ENCODE data around the gene RIIAD1. TPM values are rescaled to one million over a fixed set of nuclear protein-coding genes. Genes with fewer than 3 reads are reported as not detected.

The RIIAD1 gene
- total RNA-seq, 1 donor from 2014 or later = not detected

GRCh38 chr1:151706464-151707415 is 14.6 kb upstream of the RIIAD1 start:
- ATAC-seq (peak; percentile 2), DNase-seq (no peak)
- no peak for TF ChIP-seq CTCF (IDR thresholded peaks at IDR 0.05)
- Histone ChIP-seq H3K36me3 (peaks cover 3% of the 10 kb centered on the region), H3K4me3 (no peak overlapping the region), H3K27ac (no peak overlapping the region), H3K9me3 (no peaks in the 10 kb centered on the region), H3K27me3 (peaks cover 5% of the 10 kb centered on the region), H3K4me1 (no peaks in the 10 kb centered on the region)
- intact Hi-C loops (cut with DNase I) = no loop called here

- ATAC-seq (no peak), DNase-seq (no peak)
- Histone ChIP-seq H3K27me3 (peaks cover 5% of the 10 kb centered on the region), H3K27ac (no peak overlapping the region), H3K4me1 (no peaks in the 10 kb centered on the region), H3K9me3 (no peaks in the 10 kb centered on the region), H3K4me3 (no peak overlapping the region), H3K36me3 (no peaks in the 10 kb centered on the region)
- intact Hi-C loops (cut with DNase I) = no loop called here
- TF ChIP-seq CTCF (IDR thresholded peaks at IDR 0.05) = no peak
Measured at GRCh38 chr1:151707541-151708065, 13.7 kb upstream of the RIIAD1 start.

- ATAC-seq = no peak
- intact Hi-C loops (cut with DNase I) = no loop called here
- TF ChIP-seq CTCF (IDR thresholded peaks at IDR 0.05) = no peak
Measured at GRCh38 chr1:151708891-151709290, 12.4 kb upstream of the RIIAD1 start.

GRCh38 chr1:151710187-151710840 is 11.0 kb upstream of the RIIAD1 start:
- H3K9me3 ChIP-seq = no peaks in the 10 kb centered on the region
- no peak overlapping the region for H3K27ac ChIP-seq
- intact Hi-C loops (cut with DNase I) = no loop called here
- H3K27me3 ChIP-seq = peaks cover 10% of the 10 kb centered on the region
- no peak for TF ChIP-seq CTCF (IDR thresholded peaks at IDR 0.05)
- no peaks in the 10 kb centered on the region for H3K36me3 ChIP-seq
- no peak for ATAC-seq
- H3K4me3 ChIP-seq = no peak overlapping the region
- no peaks in the 10 kb centered on the region for H3K4me1 ChIP-seq
- no peak for DNase-seq

More at GRCh38 chr1:151708891-151709290, 12.4 kb upstream of the RIIAD1 start:
- Histone ChIP-seq H3K4me1 (no peaks in the 10 kb centered on the region), H3K9me3 (no peaks in the 10 kb centered on the region), H3K4me3 (no peak overlapping the region), H3K27ac (no peak overlapping the region), H3K36me3 (no peaks in the 10 kb centered on the region), H3K27me3 (peaks cover 5% of the 10 kb centered on the region)
- DNase-seq = no peak

GRCh38 chr1:151711044-151711800 is 10.1 kb upstream of the RIIAD1 start:
- H3K36me3 ChIP-seq = no peaks in the 10 kb centered on the region
- no peak for TF ChIP-seq CTCF (IDR thresholded peaks at IDR 0.05)
- H3K27me3 ChIP-seq = peaks cover 15% of the 10 kb centered on the region
- ATAC-seq = no peak
- DNase-seq = no peak
- no peak overlapping the region for H3K27ac ChIP-seq
- no peaks in the 10 kb centered on the region for H3K4me1 ChIP-seq
- H3K9me3 ChIP-seq = no peaks in the 10 kb centered on the region
- no peak overlapping the region for H3K4me3 ChIP-seq
- intact Hi-C loops (cut with DNase I) = no loop called here

Data from upper lobe of right lung (tissue), 1 donor.